ENCODE results near the gene HIP1.
"Not testable (repeated sequence)": the region's sequence is repeated elsewhere in the genome, so short reads cannot be mapped to it uniquely, and the experiment has no call there.

DNA sequence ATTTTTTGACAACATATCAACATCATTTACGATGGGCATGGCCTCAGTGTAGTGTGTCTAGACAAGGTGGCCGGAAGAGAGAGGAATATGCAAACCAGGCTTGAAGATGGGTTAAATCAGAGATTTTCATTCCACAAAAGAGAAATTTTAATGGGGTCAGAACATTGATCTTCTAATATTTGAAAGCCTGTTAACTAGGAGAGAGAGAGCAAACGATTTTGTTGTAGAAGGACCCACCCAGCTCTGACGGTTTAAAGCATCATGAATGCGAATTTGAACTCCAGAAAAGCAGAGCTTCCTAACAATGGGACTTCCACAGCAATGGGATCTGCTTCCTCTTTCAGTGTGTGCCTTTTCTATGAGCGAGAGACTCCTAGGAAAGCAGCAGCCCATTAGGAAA lies 246.7 kb downstream of the HIP1 start, which contains the start of gene SPDYE5:
- TF ChIP-seq, protein P1, sequence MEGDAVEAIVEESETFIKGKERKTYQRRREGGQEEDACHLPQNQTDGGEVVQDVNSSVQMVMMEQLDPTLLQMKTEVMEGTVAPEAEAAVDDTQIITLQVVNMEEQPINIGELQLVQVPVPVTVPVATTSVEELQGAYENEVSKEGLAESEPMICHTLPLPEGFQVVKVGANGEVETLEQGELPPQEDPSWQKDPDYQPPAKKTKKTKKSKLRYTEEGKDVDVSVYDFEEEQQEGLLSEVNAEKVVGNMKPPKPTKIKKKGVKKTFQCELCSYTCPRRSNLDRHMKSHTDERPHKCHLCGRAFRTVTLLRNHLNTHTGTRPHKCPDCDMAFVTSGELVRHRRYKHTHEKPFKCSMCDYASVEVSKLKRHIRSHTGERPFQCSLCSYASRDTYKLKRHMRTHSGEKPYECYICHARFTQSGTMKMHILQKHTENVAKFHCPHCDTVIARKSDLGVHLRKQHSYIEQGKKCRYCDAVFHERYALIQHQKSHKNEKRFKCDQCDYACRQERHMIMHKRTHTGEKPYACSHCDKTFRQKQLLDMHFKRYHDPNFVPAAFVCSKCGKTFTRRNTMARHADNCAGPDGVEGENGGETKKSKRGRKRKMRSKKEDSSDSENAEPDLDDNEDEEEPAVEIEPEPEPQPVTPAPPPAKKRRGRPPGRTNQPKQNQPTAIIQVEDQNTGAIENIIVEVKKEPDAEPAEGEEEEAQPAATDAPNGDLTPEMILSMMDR (IDR thresholded peaks at IDR 0.05; ENCODE audit: insufficient read depth, low read depth, low read length), result not testable (repeated sequence)
- TF ChIP-seq EZH2 (IDR thresholded peaks at IDR 0.05; ENCODE audit: insufficient read depth, low read length), result not testable (repeated sequence)

Measured in astrocyte (in vitro differentiated cells and primary cell).